Central memory CD8-positive, alpha-beta T cell (primary cell): ENCODE results near the gene HSPB7.
"Not testable (repeated sequence)": the region's sequence is repeated elsewhere in the genome, so short reads cannot be mapped to it uniquely, and the experiment has no call there.

Experiments
- ATAC-seq: fragments of 150-1000 bp; cut with Tn5 transposase; replicated peaks from 2 replicates; pipeline ENCODE4 v1.10.0; 2022; ENCODE audit warnings: mild to moderate bottlenecking, moderate FRiP score, moderate number of reproducible peaks; ENCODE audit not compliant: poor library complexity, severe bottlenecking; ENCODE audit errors: extremely low read depth
- DNase-seq, 2 donors: peaks; one replicate each; pipeline ENCODE4 v3.0.0; 2021; ENCODE audit warnings: low spot score in 2 of 2
- H3K27ac Mint-ChIP-seq: one replicate; pipeline ENCODE4 v1.8.0; 2022; ENCODE audit warnings: low read depth, mild to moderate bottlenecking, moderate library complexity, mixed read lengths
- H3K27me3 Mint-ChIP-seq: one replicate; pipeline ENCODE4 v1.8.0; 2022; ENCODE audit warnings: mixed read lengths
- H3K36me3 Mint-ChIP-seq: one replicate; pipeline ENCODE4 v1.8.0; 2022; ENCODE audit warnings: mild to moderate bottlenecking, moderate library complexity, mixed read lengths; ENCODE audit not compliant: insufficient read depth
- H3K4me1 Mint-ChIP-seq: one replicate; pipeline ENCODE4 v1.8.0; 2022; ENCODE audit warnings: mixed read lengths
- H3K4me3 Mint-ChIP-seq: one replicate; pipeline ENCODE4 v1.8.0; 2022; ENCODE audit warnings: mild to moderate bottlenecking, moderate library complexity, mixed read lengths
- H3K9me3 Mint-ChIP-seq: one replicate; pipeline ENCODE4 v1.8.0; 2022; ENCODE audit warnings: mixed read lengths

The HSPB7 gene

GRCh38 chr1:16043950-16044349, 26.1 kb upstream of the HSPB7 start:
- Mint-ChIP-seq H3K4me1 (no peaks in the 10 kb centered on the region), H3K4me3 (no peak overlapping the region)

GRCh38 chr1:16043521-16043920, 25.7 kb upstream of the HSPB7 start, which contains the start of gene CLCNKB:
TSS of gene CLCNKB (plus strand) at chr1:16043782. CDS start at chr1:16044493, 711 bp downstream.
- no peaks in the 10 kb centered on the region for H3K36me3 Mint-ChIP-seq
- ATAC-seq: no peak

More at GRCh38 chr1:16043950-16044349, 26.1 kb upstream of the HSPB7 start:
- ATAC-seq (no peak), DNase-seq (no peak)
- H3K9me3 Mint-ChIP-seq: no peaks in the 10 kb centered on the region
- no peak overlapping the region for H3K27ac Mint-ChIP-seq
- H3K27me3 Mint-ChIP-seq: peaks cover 60% of the 10 kb centered on the region
- no peaks in the 10 kb centered on the region for H3K36me3 Mint-ChIP-seq

GRCh38 chr1:16042654-16043053, 24.8 kb upstream of the HSPB7 start:
- H3K27ac Mint-ChIP-seq, H3K4me1 Mint-ChIP-seq, DNase-seq, H3K36me3 Mint-ChIP-seq, ATAC-seq, H3K4me3 Mint-ChIP-seq, H3K9me3 Mint-ChIP-seq: not testable (repeated sequence)
- peaks cover 56% of the 10 kb centered on the region for H3K27me3 Mint-ChIP-seq

More at GRCh38 chr1:16043521-16043920, 25.7 kb upstream of the HSPB7 start, which contains the start of gene CLCNKB:
- DNase-seq: no peak
- Mint-ChIP-seq H3K27me3 (peaks cover 60% of the 10 kb centered on the region), H3K4me1 (no peaks in the 10 kb centered on the region), H3K9me3 (no peaks in the 10 kb centered on the region), H3K27ac (no peak within 1 kb of the TSS), H3K4me3 (no peak within 1 kb of the TSS)

DNA sequence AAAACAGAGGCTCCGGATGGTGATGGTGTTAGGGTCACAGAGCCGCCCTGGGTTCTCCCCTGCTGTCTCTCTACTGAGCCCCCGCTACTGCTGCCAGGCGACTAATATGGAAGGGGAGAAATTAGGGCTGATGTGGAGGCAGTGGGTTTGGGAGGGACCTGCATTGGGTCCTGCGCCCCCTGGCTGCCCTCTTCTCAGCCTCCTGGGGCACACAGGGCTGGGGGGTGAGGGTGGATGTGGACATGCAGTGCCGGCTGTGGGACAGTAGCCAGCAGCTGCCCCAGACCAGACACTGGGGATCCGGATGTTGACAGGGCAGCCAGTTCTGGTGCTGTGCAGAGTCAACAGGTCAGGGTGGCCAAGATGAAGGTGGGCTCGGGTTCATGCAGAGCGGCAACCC, 24.3 kb upstream of the HSPB7 start:
- Mint-ChIP-seq H3K4me1 (no peaks in the 10 kb centered on the region), H3K27me3 (peaks cover 51% of the 10 kb centered on the region), H3K4me3 (no peak overlapping the region), H3K36me3 (no peaks in the 10 kb centered on the region), H3K9me3 (no peaks in the 10 kb centered on the region), H3K27ac (no peak overlapping the region)
- no peak for ATAC-seq
- no peak for DNase-seq

DNA sequence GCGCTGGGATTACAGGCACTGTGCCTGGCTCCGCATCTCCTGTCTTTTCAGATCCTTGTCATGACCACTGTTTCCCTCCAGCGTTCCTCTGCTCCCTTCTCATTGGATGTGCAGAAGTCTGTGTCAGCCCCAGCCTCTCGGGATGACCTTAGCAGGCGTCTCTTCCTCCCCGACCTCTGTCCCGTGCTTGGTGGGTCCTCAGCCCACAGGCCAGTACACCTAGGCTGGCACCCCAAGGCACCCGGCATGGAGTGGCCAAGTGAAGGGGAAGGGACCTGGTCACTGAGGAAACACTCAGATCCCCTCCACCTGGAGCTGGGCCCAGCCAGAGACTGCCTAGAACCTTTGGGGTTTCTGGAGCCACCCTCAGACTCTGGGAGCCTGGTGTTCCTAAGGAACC, 23.4 kb upstream of the HSPB7 start:
- Mint-ChIP-seq H3K36me3 (no peaks in the 10 kb centered on the region), H3K9me3 (no peaks in the 10 kb centered on the region), H3K27ac (no peak overlapping the region), H3K4me1 (no peaks in the 10 kb centered on the region), H3K4me3 (no peak overlapping the region), H3K27me3 (peaks cover 42% of the 10 kb centered on the region)
- DNase-seq: no peak
- no peak for ATAC-seq

GRCh38 chr1:16039871-16040270, 22.0 kb upstream of the HSPB7 start:
- not testable (repeated sequence) for ATAC-seq, H3K36me3 Mint-ChIP-seq, H3K4me1 Mint-ChIP-seq, H3K9me3 Mint-ChIP-seq, H3K27ac Mint-ChIP-seq, H3K4me3 Mint-ChIP-seq, DNase-seq
- H3K27me3 Mint-ChIP-seq: peaks cover 38% of the 10 kb centered on the region

- H3K36me3 Mint-ChIP-seq: no peaks in the 10 kb centered on the region
- no peaks in the 10 kb centered on the region for H3K4me1 Mint-ChIP-seq
- H3K27me3 Mint-ChIP-seq: peaks cover 36% of the 10 kb centered on the region
- ATAC-seq (no peak), DNase-seq (no peak)
- no peak overlapping the region for H3K4me3 Mint-ChIP-seq
- no peak overlapping the region for H3K27ac Mint-ChIP-seq
- H3K9me3 Mint-ChIP-seq: no peaks in the 10 kb centered on the region
Observed at GRCh38 chr1:16038620-16038912, 20.7 kb upstream of the HSPB7 start.

DNA sequence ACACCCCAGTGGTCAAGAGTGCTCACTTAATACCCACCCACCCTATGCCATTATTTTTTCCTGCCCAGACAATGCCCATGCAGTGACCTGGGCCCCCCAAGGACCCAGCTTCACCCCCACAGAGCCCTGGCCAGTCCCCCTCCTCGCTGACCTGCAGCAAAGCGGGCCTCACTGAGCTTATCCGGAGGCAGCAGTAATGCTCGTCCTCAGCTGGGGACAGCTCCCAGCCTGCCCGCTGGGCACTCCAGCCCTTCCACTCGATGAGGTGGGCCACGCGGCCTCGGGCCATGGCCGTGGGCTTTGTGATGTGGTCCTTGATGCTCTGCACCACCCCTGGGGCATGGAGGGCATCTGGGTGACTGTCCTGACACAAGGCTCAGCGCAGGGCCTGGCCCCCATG, 18.6 kb upstream of the HSPB7 start:
- ATAC-seq: not testable (repeated sequence)

DNA sequence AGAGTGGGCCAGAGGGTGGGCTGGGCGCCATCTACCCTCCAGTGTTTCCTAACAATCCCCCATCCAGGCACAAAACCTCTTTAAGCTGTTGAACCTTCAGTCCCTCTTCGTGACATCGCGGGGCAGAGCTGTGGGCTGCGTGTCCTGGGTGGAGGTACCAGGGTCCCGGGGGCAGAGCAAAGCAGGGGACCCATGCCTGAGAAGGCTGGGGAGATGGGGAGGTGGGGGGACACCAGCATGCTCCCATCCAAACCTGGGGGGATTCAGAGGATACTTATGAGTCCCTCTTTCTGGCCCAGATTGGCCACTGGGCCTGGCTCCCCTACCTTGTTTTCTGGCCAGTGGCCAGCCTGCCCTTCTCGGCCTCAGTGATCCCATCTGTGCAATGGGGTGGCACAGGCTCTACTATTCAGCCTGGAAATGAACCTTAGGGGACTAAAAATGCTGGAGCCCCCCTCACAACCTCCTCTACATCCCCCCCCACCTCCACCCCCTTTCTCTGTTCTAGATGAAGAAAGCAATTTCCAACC, 15.3 kb upstream of the HSPB7 start:
- H3K4me1 Mint-ChIP-seq, ATAC-seq, H3K9me3 Mint-ChIP-seq, H3K27ac Mint-ChIP-seq, H3K36me3 Mint-ChIP-seq, DNase-seq, H3K4me3 Mint-ChIP-seq: not testable (repeated sequence)
- H3K27me3 Mint-ChIP-seq: peaks cover 49% of the 10 kb centered on the region

More for the DNA sequence above, 18.6 kb upstream of the HSPB7 start:
- not testable (repeated sequence) for H3K27ac Mint-ChIP-seq, H3K9me3 Mint-ChIP-seq, H3K4me1 Mint-ChIP-seq, H3K36me3 Mint-ChIP-seq, H3K4me3 Mint-ChIP-seq, DNase-seq
- H3K27me3 Mint-ChIP-seq: peaks cover 35% of the 10 kb centered on the region

DNA sequence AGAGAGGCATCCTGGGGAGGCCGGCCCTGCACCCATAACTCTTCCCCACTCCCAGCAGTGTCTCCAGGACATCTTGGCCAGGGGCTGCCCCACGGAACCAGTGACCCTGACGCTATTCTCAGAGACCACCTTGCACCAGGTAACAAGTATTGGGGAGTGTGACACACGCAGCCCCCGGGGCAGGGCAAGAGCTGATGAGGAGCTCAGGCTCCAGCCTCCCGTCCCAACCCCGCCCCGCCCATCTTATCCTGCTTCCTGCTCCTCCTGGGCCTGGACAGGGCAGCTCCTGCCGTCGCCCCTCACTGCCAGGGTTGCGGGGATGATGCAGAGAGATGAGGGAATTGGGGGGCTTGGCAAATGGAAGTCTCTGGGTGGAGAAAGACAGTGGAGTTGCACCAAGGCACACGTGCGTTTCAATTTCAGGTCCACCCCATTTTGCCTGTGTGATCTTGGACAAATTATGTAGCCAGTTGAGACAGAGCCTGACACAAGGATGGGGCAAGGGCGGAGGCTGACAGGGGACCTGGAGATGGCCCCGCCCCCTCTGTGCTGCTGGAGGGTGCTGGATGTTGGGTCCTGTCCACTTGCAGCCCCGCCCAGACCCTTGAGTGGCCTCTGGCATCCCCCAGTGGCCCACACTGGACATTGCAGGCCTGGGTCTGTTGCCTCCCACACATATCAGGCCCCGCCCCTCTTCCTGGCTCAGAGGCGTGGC, 14.7 kb upstream of the HSPB7 start:
- no peak overlapping the region for H3K4me3 Mint-ChIP-seq
- H3K27me3 Mint-ChIP-seq: peaks cover 55% of the 10 kb centered on the region
- H3K4me1 Mint-ChIP-seq: no peaks in the 10 kb centered on the region
- ATAC-seq (no peak), DNase-seq (no peak)
- H3K9me3 Mint-ChIP-seq: no peaks in the 10 kb centered on the region
- H3K36me3 Mint-ChIP-seq: no peaks in the 10 kb centered on the region
- no peak overlapping the region for H3K27ac Mint-ChIP-seq

GRCh38 chr1:16031551-16031950, 13.7 kb upstream of the HSPB7 start:
- H3K27me3 Mint-ChIP-seq: peaks cover 57% of the 10 kb centered on the region
- ATAC-seq: no peak
- no peaks in the 10 kb centered on the region for H3K9me3 Mint-ChIP-seq
- H3K4me1 Mint-ChIP-seq: no peaks in the 10 kb centered on the region
- no peaks in the 10 kb centered on the region for H3K36me3 Mint-ChIP-seq
- no peak for DNase-seq
- no peak overlapping the region for H3K4me3 Mint-ChIP-seq
- no peak overlapping the region for H3K27ac Mint-ChIP-seq

- peak overlapping the region; percentile 55 for H3K27ac Mint-ChIP-seq
- H3K4me3 Mint-ChIP-seq: no peak overlapping the region
- ATAC-seq (no peak), DNase-seq (no peak)
- no peaks in the 10 kb centered on the region for H3K36me3 Mint-ChIP-seq
- H3K4me1 Mint-ChIP-seq: no peaks in the 10 kb centered on the region
- peaks cover 60% of the 10 kb centered on the region for H3K27me3 Mint-ChIP-seq
- H3K9me3 Mint-ChIP-seq: no peaks in the 10 kb centered on the region
Observed at GRCh38 chr1:16029288-16029687, 11.4 kb upstream of the HSPB7 start.

DNA sequence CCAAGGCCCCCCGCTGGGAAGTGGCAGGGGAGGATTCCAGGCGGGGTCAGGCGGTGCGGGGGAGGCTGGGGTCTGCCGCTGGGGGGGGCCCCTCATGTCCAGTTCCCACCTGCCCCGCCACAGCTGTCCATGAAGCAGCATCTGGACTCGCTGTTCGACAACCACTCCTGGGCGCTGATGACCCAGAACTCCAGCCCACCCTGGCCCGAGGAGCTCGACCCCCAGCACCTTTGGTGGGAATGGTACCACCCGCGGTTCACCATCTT, 11.1 kb upstream of the HSPB7 start:
- H3K27me3 Mint-ChIP-seq: peaks cover 60% of the 10 kb centered on the region
- not testable (repeated sequence) for H3K4me3 Mint-ChIP-seq, ATAC-seq, DNase-seq, H3K9me3 Mint-ChIP-seq, H3K36me3 Mint-ChIP-seq, H3K4me1 Mint-ChIP-seq, H3K27ac Mint-ChIP-seq
